Activated T-helper 1 cell treated with anti-CD3 and anti-CD28 coated beads, Interleukin-2, amount 50 U/mL, for 16 hours (primary cell): ENCODE results near the gene PDILT.
"Not testable (repeated sequence)": the region's sequence is repeated elsewhere in the genome, so short reads cannot be mapped to it uniquely, and the experiment has no call there.

ENCODE experiments used
- DNase-seq, 2 donors: peaks; one replicate each; pipeline ENCODE4 v3.0.0-alpha.2; 2020; ENCODE audit warnings: low read depth in 1 of 2, low spot score in 1 of 2

Gene PDILT

GRCh38 chr16:20322696-20323095 lies 81.8 kb downstream of the PDILT start:
- no peak for DNase-seq

GRCh38 chr16:20321671-20322070 lies 82.9 kb downstream of the PDILT start:
- no peak for DNase-seq

- DNase-seq = not testable (repeated sequence)
Measured at GRCh38 chr16:20321051-20321450, 83.5 kb downstream of the PDILT start.

- DNase-seq = no peak
Measured at GRCh38 chr16:20320592-20320991, 83.9 kb downstream of the PDILT start.

GRCh38 chr16:20320178-20320577 lies 84.4 kb downstream of the PDILT start:
- no peak for DNase-seq

- DNase-seq = no peak
Measured at GRCh38 chr16:20319406-20319805, 85.1 kb downstream of the PDILT start.

GRCh38 chr16:20318437-20318836 lies 86.1 kb downstream of the PDILT start:
- DNase-seq = no peak

- no peak for DNase-seq
Measured at GRCh38 chr16:20318006-20318405, 86.5 kb downstream of the PDILT start.

- DNase-seq = no peak
Measured at GRCh38 chr16:20317117-20317516, 87.4 kb downstream of the PDILT start.

GRCh38 chr16:20316715-20317114 lies 87.8 kb downstream of the PDILT start:
- no peak for DNase-seq

- no peak for DNase-seq
Measured at GRCh38 chr16:20315764-20316163, 88.8 kb downstream of the PDILT start.

- no peak for DNase-seq
Measured at GRCh38 chr16:20314575-20314974, 90.0 kb downstream of the PDILT start.

GRCh38 chr16:20313741-20314140 lies 90.8 kb downstream of the PDILT start:
- DNase-seq = no peak

- DNase-seq = not testable (repeated sequence)
Measured at GRCh38 chr16:20312536-20313095, 91.9 kb downstream of the PDILT start.

GRCh38 chr16:20311548-20311947 lies 93.0 kb downstream of the PDILT start:
- DNase-seq = no peak

- no peak for DNase-seq
Measured at GRCh38 chr16:20310421-20311395, 93.8 kb downstream of the PDILT start.

GRCh38 chr16:20309786-20310185 lies 94.8 kb downstream of the PDILT start:
- no peak for DNase-seq
